Neural cell (in vitro differentiated cells): ENCODE data around the gene NAGK.
"Not testable (repeated sequence)": the region's sequence is repeated elsewhere in the genome, so short reads cannot be mapped to it uniquely, and the experiment has no call there.

Experiments
- CTCF ChIP-seq: fragments of 450-650 bp; IDR thresholded peaks from 2 replicates; pipeline ENCODE4 v1.5.1; 2014; ENCODE audit warnings: antibody characterized with exemption, mild to moderate bottlenecking, moderate library complexity; ENCODE audit not compliant: poor library complexity, severe bottlenecking
- EP300 ChIP-seq: fragments of 450-650 bp; conservative IDR thresholded peaks from 2 replicates; pipeline ENCODE4 v1.6.1; 2014; ENCODE audit warnings: antibody characterized with exemption, mild to moderate bottlenecking, moderate library complexity; ENCODE audit not compliant: poor library complexity, severe bottlenecking
- EZH2 ChIP-seq: fragments of 200-600, 300-800 bp; shearing (Covaris generic), sonication (generic); IDR thresholded peaks from 2 replicates; pipeline ENCODE4 v1.6.1; 2014; ENCODE audit warnings: antibody characterized with exemption, low read length, borderline replicate concordance, mild to moderate bottlenecking; ENCODE audit not compliant: insufficient read depth, poor library complexity, severe bottlenecking
- MXI1 ChIP-seq: fragments of 450-650 bp; conservative IDR thresholded peaks from 2 replicates; pipeline ENCODE4 v1.6.1; 2014; ENCODE audit warnings: antibody characterized with exemption, mild to moderate bottlenecking; ENCODE audit not compliant: poor library complexity, severe bottlenecking
- POLR2AphosphoS5 ChIP-seq: IDR thresholded peaks from 2 replicates; pipeline ENCODE4 v1.6.1; 2012
- RAD21 ChIP-seq: fragments of 450-650 bp; conservative IDR thresholded peaks from 2 replicates; pipeline ENCODE4 v1.6.1; 2014; ENCODE audit warnings: antibody characterized with exemption, mild to moderate bottlenecking, moderate library complexity
- SMC3 ChIP-seq: fragments of 450-650 bp; conservative IDR thresholded peaks from 2 replicates; pipeline ENCODE4 v1.6.1; 2014; ENCODE audit warnings: antibody characterized with exemption, mild to moderate bottlenecking, moderate library complexity; ENCODE audit not compliant: poor library complexity
- TAF1 ChIP-seq: IDR thresholded peaks from 2 replicates; pipeline ENCODE4 v1.6.1; 2012; ENCODE audit warnings: low read depth
- TF ChIP-seq, protein P1 (sequence below): IDR thresholded peaks from 2 replicates; pipeline ENCODE4 v1.6.1; 2012; ENCODE audit warnings: borderline replicate concordance

GRCh38 chr2:71049704-71050360, 18.6 kb upstream of the NAGK start:
- TF ChIP-seq CTCF, TAF1, EZH2, SMC3, POLR2AphosphoS5, EP300, RAD21, MXI1: not testable (repeated sequence)
- TF ChIP-seq, protein P1, sequence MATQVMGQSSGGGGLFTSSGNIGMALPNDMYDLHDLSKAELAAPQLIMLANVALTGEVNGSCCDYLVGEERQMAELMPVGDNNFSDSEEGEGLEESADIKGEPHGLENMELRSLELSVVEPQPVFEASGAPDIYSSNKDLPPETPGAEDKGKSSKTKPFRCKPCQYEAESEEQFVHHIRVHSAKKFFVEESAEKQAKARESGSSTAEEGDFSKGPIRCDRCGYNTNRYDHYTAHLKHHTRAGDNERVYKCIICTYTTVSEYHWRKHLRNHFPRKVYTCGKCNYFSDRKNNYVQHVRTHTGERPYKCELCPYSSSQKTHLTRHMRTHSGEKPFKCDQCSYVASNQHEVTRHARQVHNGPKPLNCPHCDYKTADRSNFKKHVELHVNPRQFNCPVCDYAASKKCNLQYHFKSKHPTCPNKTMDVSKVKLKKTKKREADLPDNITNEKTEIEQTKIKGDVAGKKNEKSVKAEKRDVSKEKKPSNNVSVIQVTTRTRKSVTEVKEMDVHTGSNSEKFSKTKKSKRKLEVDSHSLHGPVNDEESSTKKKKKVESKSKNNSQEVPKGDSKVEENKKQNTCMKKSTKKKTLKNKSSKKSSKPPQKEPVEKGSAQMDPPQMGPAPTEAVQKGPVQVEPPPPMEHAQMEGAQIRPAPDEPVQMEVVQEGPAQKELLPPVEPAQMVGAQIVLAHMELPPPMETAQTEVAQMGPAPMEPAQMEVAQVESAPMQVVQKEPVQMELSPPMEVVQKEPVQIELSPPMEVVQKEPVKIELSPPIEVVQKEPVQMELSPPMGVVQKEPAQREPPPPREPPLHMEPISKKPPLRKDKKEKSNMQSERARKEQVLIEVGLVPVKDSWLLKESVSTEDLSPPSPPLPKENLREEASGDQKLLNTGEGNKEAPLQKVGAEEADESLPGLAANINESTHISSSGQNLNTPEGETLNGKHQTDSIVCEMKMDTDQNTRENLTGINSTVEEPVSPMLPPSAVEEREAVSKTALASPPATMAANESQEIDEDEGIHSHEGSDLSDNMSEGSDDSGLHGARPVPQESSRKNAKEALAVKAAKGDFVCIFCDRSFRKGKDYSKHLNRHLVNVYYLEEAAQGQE: not testable (repeated sequence)
